NCI-H2081 (cell line): ENCODE data around the gene QPRT.
"Not testable (repeated sequence)": the region's sequence is repeated elsewhere in the genome, so short reads cannot be mapped to it uniquely, and the experiment has no call there.

Experiments
- DNase-seq, 2 experiments: peaks; one replicate each; lab custom pipeline; 2025; lab: John Stamatoyannopoulos, UW

Gene QPRT

GRCh38 chr16:29719063-29719462, 40.1 kb downstream of the QPRT start:
- no peak for DNase-seq

- DNase-seq = no peak
Measured at GRCh38 chr16:29720703-29721102, 41.7 kb downstream of the QPRT start.

DNA sequence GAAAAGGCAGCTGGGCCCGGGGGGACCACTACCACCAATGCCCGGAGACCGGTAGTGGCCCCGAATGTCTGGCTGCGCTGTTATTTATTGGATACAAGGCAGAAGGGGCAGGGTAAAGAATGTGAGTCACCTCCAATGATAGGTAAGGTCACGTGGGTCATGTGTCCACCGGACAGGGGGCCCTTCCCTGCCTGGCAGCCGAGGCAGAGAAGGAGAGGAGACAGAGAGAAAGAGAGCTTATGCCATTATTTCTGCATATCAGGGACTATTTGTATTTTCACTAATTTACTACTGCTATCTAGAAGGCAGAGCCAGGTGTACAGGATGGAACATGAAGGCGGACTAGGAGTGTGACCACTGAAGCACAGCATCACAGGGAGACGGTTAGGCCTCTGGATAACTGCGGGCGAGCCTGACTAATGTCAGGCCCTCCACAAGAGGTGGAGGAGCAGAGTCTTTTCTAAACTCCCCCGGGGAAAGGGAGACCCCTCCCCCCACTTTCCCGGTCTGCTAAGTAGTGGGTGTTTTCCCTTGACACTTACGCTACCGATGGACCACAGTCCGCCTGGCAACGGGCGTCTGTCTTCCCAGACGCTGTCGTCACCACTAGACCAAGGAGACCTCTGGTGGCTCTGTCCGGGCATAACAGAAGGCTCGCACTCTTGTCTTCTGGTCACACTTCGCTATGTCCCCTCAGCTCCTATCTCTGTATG, 42.3 kb downstream of the QPRT start:
- peak in 1 of 2 experiments; percentile 48 for DNase-seq

- no peak for DNase-seq
Measured at GRCh38 chr16:29726845-29727377, 47.9 kb downstream of the QPRT start.

GRCh38 chr16:29727452-29727851, 48.5 kb downstream of the QPRT start:
- DNase-seq = no peak

- DNase-seq = peak; percentile 42 to 45
Measured at GRCh38 chr16:29729116-29729521, 50.1 kb downstream of the QPRT start.

GRCh38 chr16:29730649-29731048, 51.7 kb downstream of the QPRT start:
- DNase-seq = no peak

- DNase-seq = not testable (repeated sequence)
Measured at GRCh38 chr16:29731768-29732601, 53.0 kb downstream of the QPRT start.

- no peak for DNase-seq
Measured at GRCh38 chr16:29734786-29735185, 55.8 kb downstream of the QPRT start.

- DNase-seq = no peak
Measured at GRCh38 chr16:29736112-29736511, 57.1 kb downstream of the QPRT start.

- no peak for DNase-seq
Measured at GRCh38 chr16:29736764-29737163, 57.8 kb downstream of the QPRT start.

GRCh38 chr16:29737713-29738112, 58.7 kb downstream of the QPRT start:
- DNase-seq = no peak

GRCh38 chr16:29738514-29738913, 59.5 kb downstream of the QPRT start:
- DNase-seq = no peak

DNA sequence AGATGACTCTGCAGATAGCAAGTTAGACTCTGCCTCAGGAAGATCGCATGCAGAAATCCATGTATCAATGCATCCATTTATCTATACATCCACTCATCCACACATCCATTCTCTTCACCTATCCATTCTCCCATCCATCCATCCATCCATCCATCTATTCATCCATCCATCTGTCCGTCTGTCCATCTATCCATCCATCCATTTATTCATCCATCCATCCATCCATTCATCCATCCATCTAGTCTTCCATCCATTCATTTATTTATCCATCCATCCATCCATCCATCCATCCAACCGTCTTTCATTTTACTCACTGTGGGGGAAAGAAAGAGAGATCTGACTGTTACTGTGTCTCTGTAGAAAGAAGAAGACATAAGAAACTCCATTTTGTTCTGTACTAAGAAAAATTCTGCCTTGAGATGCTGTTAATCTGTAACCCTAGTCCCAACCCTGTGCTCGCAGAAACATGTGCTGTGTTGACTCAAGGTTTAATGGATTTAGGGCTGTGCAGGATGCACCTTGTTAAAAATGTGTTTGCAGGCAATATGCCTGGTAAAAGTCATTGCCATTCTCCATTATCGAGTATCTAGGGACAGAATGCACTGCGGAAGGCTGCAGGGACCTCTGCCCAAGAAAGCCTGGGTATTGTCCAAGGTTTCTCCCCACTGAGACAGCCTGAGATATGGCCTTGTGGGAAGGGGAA, 61.1 kb downstream of the QPRT start:
- not testable (repeated sequence) for DNase-seq

- not testable (repeated sequence) for DNase-seq
Measured at GRCh38 chr16:29740630-29741015, 61.6 kb downstream of the QPRT start.

- no peak for DNase-seq
Measured at GRCh38 chr16:29742683-29743275, 63.8 kb downstream of the QPRT start.

DNA sequence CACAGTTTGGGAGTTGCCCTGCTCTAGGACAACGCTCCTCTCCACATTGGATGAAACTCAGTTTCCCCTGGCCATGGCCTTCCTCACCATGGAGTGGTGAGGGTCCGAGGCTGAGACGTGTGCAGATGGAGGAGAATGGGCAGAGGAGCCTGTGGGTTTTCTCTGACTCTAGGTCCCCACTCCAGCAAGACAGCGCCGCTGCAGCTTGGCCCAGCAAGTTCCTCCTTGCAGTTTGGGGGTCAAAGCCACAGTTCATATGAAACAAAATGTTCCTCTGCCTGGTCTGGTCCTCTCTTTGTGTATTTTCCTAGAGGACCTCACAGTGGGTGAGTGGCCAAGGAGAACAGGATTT, 64.5 kb downstream of the QPRT start:
- DNase-seq = no peak

GRCh38 chr16:29743827-29744531, 65.0 kb downstream of the QPRT start:
- no peak for DNase-seq

DNA sequence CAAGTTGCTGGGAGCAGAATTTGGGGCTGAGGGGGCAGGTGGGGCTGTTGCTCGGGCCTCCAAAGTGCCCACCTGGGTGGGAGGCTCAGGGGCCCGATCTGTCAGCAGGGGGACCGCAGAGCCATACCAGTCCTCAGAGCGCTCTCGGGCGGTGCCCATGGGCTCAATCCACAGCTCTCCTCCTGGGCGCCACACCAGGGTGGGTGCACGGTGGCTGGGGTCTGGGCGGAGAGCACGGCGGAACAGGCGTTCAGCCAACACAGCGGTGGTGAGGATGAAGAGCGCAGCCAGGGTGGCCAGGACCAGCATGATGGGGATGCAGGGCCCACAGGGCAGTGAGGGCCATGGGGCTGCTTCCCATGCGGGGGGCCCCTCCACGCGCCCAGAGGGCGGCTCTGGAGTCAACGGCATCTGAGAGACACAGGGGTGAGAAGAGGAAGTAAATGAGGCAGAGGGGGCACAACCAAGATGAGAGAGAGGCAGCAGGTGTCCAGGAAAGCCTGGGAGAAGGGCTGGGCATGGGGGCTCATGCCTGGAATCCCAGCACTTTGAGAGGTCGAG, 65.6 kb downstream of the QPRT start:
- no peak for DNase-seq

- no peak for DNase-seq
Measured at GRCh38 chr16:29745121-29745852, 66.3 kb downstream of the QPRT start.
